HG02981 (cell line): Measurements from ENCODE around the gene QDPR.

ENCODE experiments used
- ATAC-seq: cut with Tn5 transposase; IDR thresholded peaks from one replicate; pipeline ENCODE4 v1.9.1; 2021; ENCODE audit warnings: mild to moderate bottlenecking, moderate library complexity; ENCODE audit not compliant: unreplicated experiment

QDPR gene

GRCh38 chr4:17528551-17529165 is 16.8 kb upstream of the QDPR start:
- no peak for ATAC-seq

- ATAC-seq, result no peak
Measured at GRCh38 chr4:17526695-17527477, 15.0 kb upstream of the QDPR start.

- ATAC-seq, result no peak
Measured at GRCh38 chr4:17523662-17524061, 11.8 kb upstream of the QDPR start.

- ATAC-seq, result no peak
Measured at GRCh38 chr4:17521595-17521994, 9.7 kb upstream of the QDPR start.

GRCh38 chr4:17517664-17518063 is 5.8 kb upstream of the QDPR start:
- ATAC-seq, result no peak

GRCh38 chr4:17516980-17517379 is 5.1 kb upstream of the QDPR start:
- no peak for ATAC-seq

- ATAC-seq, result no peak
Measured at GRCh38 chr4:17515445-17516407, 3.8 kb upstream of the QDPR start.

GRCh38 chr4:17514865-17515264 is 3.0 kb upstream of the QDPR start, which contains the start of gene CLRN2:
Gene CLRN2, plus strand, starts transcription at chr4:17515165. Its CDS starts 102 bp downstream, at chr4:17515267.
- ATAC-seq, result no peak

GRCh38 chr4:17512973-17513665 is 1.2 kb upstream of the QDPR start:
- no peak for ATAC-seq

- peak; percentile 51 for ATAC-seq
Measured at GRCh38 chr4:17511509-17511949, 361 bp downstream of the QDPR start.

GRCh38 chr4:17511051-17511450 is 839 bp downstream of the QDPR start:
- ATAC-seq, result no peak

- ATAC-seq, result no peak
Measured at GRCh38 chr4:17510582-17510981, 1.3 kb downstream of the QDPR start.

- ATAC-seq, result no peak
Measured at GRCh38 chr4:17504081-17504480, 7.8 kb downstream of the QDPR start.

- no peak for ATAC-seq
Measured at GRCh38 chr4:17502756-17503155, 9.1 kb downstream of the QDPR start.

GRCh38 chr4:17500574-17500973 is 11.3 kb downstream of the QDPR start:
- ATAC-seq, result no peak

GRCh38 chr4:17497890-17498523 is 13.9 kb downstream of the QDPR start:
- ATAC-seq, result no peak

GRCh38 chr4:17494258-17495190 is 17.4 kb downstream of the QDPR start:
- no peak for ATAC-seq

- ATAC-seq, result no peak
Measured at GRCh38 chr4:17493619-17494018, 18.3 kb downstream of the QDPR start.

GRCh38 chr4:17492876-17493275 is 19.0 kb downstream of the QDPR start:
- ATAC-seq, result no peak
